ENCODE measurements around the gene AMFR. TPM values are rescaled to one million over a fixed set of nuclear protein-coding genes. Genes with fewer than 3 reads are reported as not detected.
A peak's percentile ranks its signal among the peaks of the same experiment; 100 is the strongest.

The AMFR gene
- total RNA-seq (100 to 1,000 TPM in 1 of 2 donors, 10 to 100 TPM in 1; 64.8 to 102 TPM), total RNA-seq (56.5 to 139 reads per million in 2 donors)

- H3K36me3 Mint-ChIP-seq (ENCODE audit: low read depth), result no peaks in the 10 kb centered on the region
- ATAC-seq, result peak; percentile 95
Measured at GRCh38 chr16:56425439-56425832, at the start of gene AMFR. Gene AMFR (minus strand): TSS chr16:56425545. CDS start chr16:56425327, 218 bp downstream.

GRCh38 chr16:56470666-56471065, 45.3 kb upstream of the AMFR start:
- Mint-ChIP-seq H3K4me1 (peaks cover 2% of the 10 kb centered on the region), H3K36me3 (ENCODE audit: low read depth) (peaks cover 15% of the 10 kb centered on the region), H3K4me3 (no peak overlapping the region), H3K27me3 (no peaks in the 10 kb centered on the region), H3K27ac (no peak overlapping the region)
- DNase-seq (no peak), ATAC-seq (no peak)
- H3K9me3 ChIP-seq (ENCODE audit: control insufficient read depth, low read length, poor library complexity, severe bottlenecking), result no peaks in the 10 kb centered on the region

More at GRCh38 chr16:56425439-56425832, at the start of gene AMFR:
- H3K4me1 Mint-ChIP-seq, result peaks cover 29% of the 10 kb centered on the region
- DNase-seq, result peak; percentile 65 to 80 (median 72)
- H3K4me3 Mint-ChIP-seq, result peak within 1 kb of the TSS; percentile 96
- no peaks in the 10 kb centered on the region for H3K27me3 Mint-ChIP-seq
- peak within 1 kb of the TSS; percentile 95 for H3K27ac Mint-ChIP-seq
- no peaks in the 10 kb centered on the region for H3K9me3 ChIP-seq (ENCODE audit: control insufficient read depth, low read length, poor library complexity, severe bottlenecking)

- H3K4me3 Mint-ChIP-seq, result no peak overlapping the region
- peaks cover 15% of the 10 kb centered on the region for H3K36me3 Mint-ChIP-seq (ENCODE audit: low read depth)
- no peaks in the 10 kb centered on the region for H3K27me3 Mint-ChIP-seq
- H3K4me1 Mint-ChIP-seq, result peaks cover 2% of the 10 kb centered on the region
- no peaks in the 10 kb centered on the region for H3K9me3 ChIP-seq (ENCODE audit: control insufficient read depth, low read length, poor library complexity, severe bottlenecking)
- ATAC-seq (no peak), DNase-seq (no peak)
- no peak overlapping the region for H3K27ac Mint-ChIP-seq
Measured at GRCh38 chr16:56470232-56470631, 44.9 kb upstream of the AMFR start.

- peaks cover 15% of the 10 kb centered on the region for H3K36me3 Mint-ChIP-seq (ENCODE audit: low read depth)
- no peak overlapping the region for H3K4me3 Mint-ChIP-seq
- DNase-seq (no peak), ATAC-seq (no peak)
- H3K27me3 Mint-ChIP-seq, result no peaks in the 10 kb centered on the region
- peaks cover 2% of the 10 kb centered on the region for H3K4me1 Mint-ChIP-seq
- H3K27ac Mint-ChIP-seq, result no peak overlapping the region
- no peaks in the 10 kb centered on the region for H3K9me3 ChIP-seq (ENCODE audit: control insufficient read depth, low read length, poor library complexity, severe bottlenecking)
Measured at GRCh38 chr16:56469748-56470147, 44.4 kb upstream of the AMFR start.

GRCh38 chr16:56468800-56469199, 43.5 kb upstream of the AMFR start:
- ATAC-seq, result no peak
- Mint-ChIP-seq H3K36me3 (ENCODE audit: low read depth) (peaks cover 17% of the 10 kb centered on the region), H3K4me1 (peaks cover 2% of the 10 kb centered on the region), H3K27me3 (no peaks in the 10 kb centered on the region), H3K4me3 (no peak overlapping the region), H3K27ac (no peak overlapping the region)
- H3K9me3 ChIP-seq (ENCODE audit: control insufficient read depth, low read length, poor library complexity, severe bottlenecking), result no peaks in the 10 kb centered on the region
- no peak for DNase-seq

GRCh38 chr16:56466344-56466743, 41.0 kb upstream of the AMFR start:
- Mint-ChIP-seq H3K27me3 (no peaks in the 10 kb centered on the region), H3K4me3 (no peak overlapping the region), H3K27ac (peak overlapping the region; percentile 34), H3K36me3 (ENCODE audit: low read depth) (peaks cover 15% of the 10 kb centered on the region), H3K4me1 (peaks cover 5% of the 10 kb centered on the region)
- DNase-seq (no peak), ATAC-seq (no peak)
- no peaks in the 10 kb centered on the region for H3K9me3 ChIP-seq (ENCODE audit: control insufficient read depth, low read length, poor library complexity, severe bottlenecking)

GRCh38 chr16:56463153-56463552, 37.8 kb upstream of the AMFR start:
- DNase-seq (no peak), ATAC-seq (no peak)
- Mint-ChIP-seq H3K27ac (no peak overlapping the region), H3K27me3 (no peaks in the 10 kb centered on the region), H3K36me3 (ENCODE audit: low read depth) (peaks cover 7% of the 10 kb centered on the region), H3K4me3 (no peak overlapping the region), H3K4me1 (peaks cover 5% of the 10 kb centered on the region)
- no peaks in the 10 kb centered on the region for H3K9me3 ChIP-seq (ENCODE audit: control insufficient read depth, low read length, poor library complexity, severe bottlenecking)

- no peaks in the 10 kb centered on the region for H3K9me3 ChIP-seq (ENCODE audit: control insufficient read depth, low read length, poor library complexity, severe bottlenecking)
- DNase-seq (no peak), ATAC-seq (no peak)
- Mint-ChIP-seq H3K27ac (peak overlapping the region; percentile 78), H3K4me3 (no peak overlapping the region), H3K36me3 (ENCODE audit: low read depth) (peaks cover 10% of the 10 kb centered on the region), H3K4me1 (peaks cover 9% of the 10 kb centered on the region), H3K27me3 (no peaks in the 10 kb centered on the region)
Measured at GRCh38 chr16:56462064-56462796, 36.9 kb upstream of the AMFR start.

GRCh38 chr16:56460101-56460500, 34.8 kb upstream of the AMFR start:
- no peaks in the 10 kb centered on the region for H3K9me3 ChIP-seq (ENCODE audit: control insufficient read depth, low read length, poor library complexity, severe bottlenecking)
- Mint-ChIP-seq H3K4me3 (no peak overlapping the region), H3K4me1 (peaks cover 13% of the 10 kb centered on the region), H3K36me3 (ENCODE audit: low read depth) (peaks cover 12% of the 10 kb centered on the region), H3K27me3 (no peaks in the 10 kb centered on the region), H3K27ac (no peak overlapping the region)
- DNase-seq, result no peak
- no peak for ATAC-seq

- no peak for ATAC-seq
- Mint-ChIP-seq H3K4me1 (peaks cover 17% of the 10 kb centered on the region), H3K4me3 (no peak overlapping the region), H3K27ac (no peak overlapping the region), H3K27me3 (no peaks in the 10 kb centered on the region), H3K36me3 (ENCODE audit: low read depth) (peaks cover 13% of the 10 kb centered on the region)
- no peak for DNase-seq
- H3K9me3 ChIP-seq (ENCODE audit: control insufficient read depth, low read length, poor library complexity, severe bottlenecking), result no peaks in the 10 kb centered on the region
Measured at GRCh38 chr16:56457927-56458470, 32.7 kb upstream of the AMFR start.

- no peaks in the 10 kb centered on the region for H3K9me3 ChIP-seq (ENCODE audit: control insufficient read depth, low read length, poor library complexity, severe bottlenecking)
- DNase-seq (no peak), ATAC-seq (peak; percentile 47)
- Mint-ChIP-seq H3K36me3 (ENCODE audit: low read depth) (peaks cover 18% of the 10 kb centered on the region), H3K27ac (peak overlapping the region; percentile 98), H3K4me3 (peak overlapping the region; percentile 100), H3K4me1 (peaks cover 45% of the 10 kb centered on the region), H3K27me3 (no peaks in the 10 kb centered on the region)
Measured at GRCh38 chr16:56451753-56452689, 26.7 kb upstream of the AMFR start.

- peaks cover 42% of the 10 kb centered on the region for H3K4me1 Mint-ChIP-seq
- peak; percentile 80 to 88 (median 83) for DNase-seq
Measured at GRCh38 chr16:56450986-56451752, 25.8 kb upstream of the AMFR start, which contains the start of the genes NUDT21 and OGFOD1. Gene NUDT21 (minus strand): TSS chr16:56451332. CDS start chr16:56451202, 130 bp downstream. Gene OGFOD1 (plus strand): TSS chr16:56451554. CDS start chr16:56451613, 59 bp downstream.

More at GRCh38 chr16:56450986-56451752, 25.8 kb upstream of the AMFR start, which contains the start of the genes NUDT21 and OGFOD1:
- Mint-ChIP-seq H3K27me3 (no peaks in the 10 kb centered on the region), H3K36me3 (ENCODE audit: low read depth) (peaks cover 16% of the 10 kb centered on the region), H3K27ac (peak within 1 kb of the TSS; percentile 98), H3K4me3 (peak within 1 kb of the TSS; percentile 100)
- peak; percentile 98 for ATAC-seq
- H3K9me3 ChIP-seq (ENCODE audit: control insufficient read depth, low read length, poor library complexity, severe bottlenecking), result no peaks in the 10 kb centered on the region

Measured in T-helper 17 cell (primary cell).